Spleen (tissue), 11 donors: ENCODE data around the gene ATP6V0C. TPM values are rescaled to one million over a fixed set of nuclear protein-coding genes. Genes with fewer than 3 reads are reported as not detected.

ENCODE experiments used
- DNase-seq: peaks from one replicate; pipeline ENCODE4 v3.0.0-alpha.2; 2020
- H3K27ac ChIP-seq, 8 donors: fragments of 200-600 bp; sonication (generic) in 7 of 8; 1 replicate in 4 of 8; 2 replicates in 4 of 8; pipeline versions ENCODE4 v1.5.0 to v1.8.0; 2016 to 2021; ENCODE audit warnings: inconsistent platforms in 4 of 8, mild to moderate bottlenecking in 4 of 8, moderate library complexity in 1 of 8
- H3K27me3 ChIP-seq, 7 donors: fragments of 200-600 bp; sonication (generic) in 6 of 7; replicated peaks in 1 of 7; 1 replicate in 4 of 7; 2 replicates in 3 of 7; pipeline versions ENCODE4 v1.5.0 to v1.8.0; 2016 to 2021; ENCODE audit warnings: inconsistent platforms in 3 of 7, mild to moderate bottlenecking in 1 of 7
- H3K36me3 ChIP-seq, 6 donors: fragments of 200-600 bp; sonication (generic) in 5 of 6; 1 replicate in 4 of 6; 2 replicates in 2 of 6; pipeline versions ENCODE4 v1.5.0 to v1.8.0; 2016 to 2021; ENCODE audit warnings: inconsistent platforms in 2 of 6
- H3K4me1 ChIP-seq, 6 donors: fragments of 200-600 bp; sonication (generic) in 5 of 6; 1 replicate in 3 of 6; 2 replicates in 3 of 6; pipeline versions ENCODE4 v1.5.0 to v1.8.0; 2016 to 2021; ENCODE audit warnings: inconsistent platforms in 3 of 6
- H3K4me3 ChIP-seq, 8 donors: fragments of 200-600 bp; sonication (generic) in 7 of 8; 1 replicate in 4 of 8; 2 replicates in 4 of 8; pipeline versions ENCODE4 v1.5.0 to v1.8.0; 2016 to 2021; ENCODE audit warnings: inconsistent platforms in 4 of 8, mild to moderate bottlenecking in 4 of 8, moderate library complexity in 2 of 8
- H3K9me3 ChIP-seq, 8 donors: fragments of 200-600 bp; sonication (generic) in 7 of 8; 1 replicate in 4 of 8; 2 replicates in 4 of 8; pipeline versions ENCODE4 v1.5.0 to v1.8.0; 2016 to 2021; ENCODE audit warnings: inconsistent platforms in 4 of 8
- POLR2A ChIP-seq, 3 donors: fragments of 450-650 bp; IDR thresholded peaks; one replicate each; pipeline ENCODE4 v1.5.1; 2017; ENCODE audit warnings: antibody characterized with exemption in 3 of 3, mild to moderate bottlenecking in 1 of 3
- POLR2AphosphoS5 ChIP-seq, 3 donors: sonication (generic); formaldehyde crosslinking; IDR thresholded peaks; one replicate each; pipeline ENCODE4 v1.5.1; 2017; ENCODE audit warnings: antibody characterized with exemption in 3 of 3
- WGBS, 5 donors: extraction: QIAGEN DNeasy Blood & Tissue Kit in 3 of 5; methylation state at CpG; one replicate each; pipeline versions ENCODE4 v1.1.5 to v1.1.7; 2013 to 2018; 5-methylcytosine and 5-hydroxymethylcytosine counted together
- intact Hi-C: fragments of 100-400 bp; cut with DNase I; formaldehyde crosslinking; loops from one replicate; pipeline ENCODE4 v1.15.0; 2023; ENCODE audit warnings: low total_unique reads
- polyA plus RNA-seq, 3 donors: library from polyadenylated mRNA; stranded (reverse); fragments of 200-250 nt; gene quantifications; one replicate each; pipeline ENCODE4 v1.2.1, GENCODE V29; 2013
- total RNA-seq, 7 donors: library from RNA; depleted of rRNA in 3 of 7; stranded (reverse); fragments of >200 nt in 3 of 7; fragmentation: NEBNext Ultra II Directional in 4 of 7; extraction: Animal tissue kit (Norgen Biotek cat#: 25700) in 4 of 7; gene quantifications; one replicate each; pipeline versions ENCODE4 v1.1.0 to v1.2.1, GENCODE V29; 2016 to 2021
- TF ChIP-seq, protein P1 (sequence below), 11 experiments: fragments of 200-600 bp in 7 of 11; fragments of 450-650 bp in 4 of 11; sonication (generic) in 4 of 11; IDR thresholded peaks in 8 of 11; conservative IDR thresholded peaks in 3 of 11; 1 replicate in 7 of 11; 2 replicates in 4 of 11; pipeline versions ENCODE4 v1.4.0 to v1.8.0; 2016 to 2021; ENCODE audit warnings: antibody characterized with exemption in 11 of 11, inconsistent platforms in 4 of 11, mild to moderate bottlenecking in 1 of 11
- donor health status: healthy with polysubstance abuse.
- donor health status: DM: no; HTN: no; CAD: no; lungs with moderate emphysema.
- donor health status: DM: no; HTN: no; CAD: no.
- donor health status: Bipolar disorder and iron deficiency.
- donor health status: healthy.
- donor health status: DM: no; HTN: no; CAD: no.
- donor health status: DM: yes; HTN: yes; CAD: no.

Gene ATP6V0C
- total and polyA plus RNA-seq, 10 donors, result 64.5 to 199 (median 112) TPM

- TF ChIP-seq POLR2A (IDR thresholded peaks at IDR 0.05), result no peak
- no peak for TF ChIP-seq POLR2AphosphoS5 (IDR thresholded peaks at IDR 0.05)
- 1 to 3% (median 2%) methylated on average over 11 to 59 of the region's 59 CpGs for WGBS, 5 donors
- H3K9me3 ChIP-seq, result no peaks in the 10 kb centered on the region
- no peaks in the 10 kb centered on the region for H3K36me3 ChIP-seq
- H3K4me1 ChIP-seq, result peaks cover 20 to 88% (median 75%) of the 10 kb centered on the region in 6 donors
- H3K27me3 ChIP-seq, result peaks cover 0 to 83% (median 65%) of the 10 kb centered on the region in 7 donors
- DNase-seq, result no peak
- intact Hi-C loops, result no loop called here
- H3K27ac ChIP-seq, result no peak within 1 kb of the TSS
- peak within 1 kb of the TSS in 4 of 8 donors; percentile 10 to 55 (median 20) for H3K4me3 ChIP-seq
Observed at GRCh38 chr16:2471016-2471652, 42.6 kb upstream of the ATP6V0C start, which contains the start of gene NTN3. Gene NTN3 (plus strand): TSS chr16:2471297. CDS start chr16:2471702, 405 bp downstream.

DNA sequence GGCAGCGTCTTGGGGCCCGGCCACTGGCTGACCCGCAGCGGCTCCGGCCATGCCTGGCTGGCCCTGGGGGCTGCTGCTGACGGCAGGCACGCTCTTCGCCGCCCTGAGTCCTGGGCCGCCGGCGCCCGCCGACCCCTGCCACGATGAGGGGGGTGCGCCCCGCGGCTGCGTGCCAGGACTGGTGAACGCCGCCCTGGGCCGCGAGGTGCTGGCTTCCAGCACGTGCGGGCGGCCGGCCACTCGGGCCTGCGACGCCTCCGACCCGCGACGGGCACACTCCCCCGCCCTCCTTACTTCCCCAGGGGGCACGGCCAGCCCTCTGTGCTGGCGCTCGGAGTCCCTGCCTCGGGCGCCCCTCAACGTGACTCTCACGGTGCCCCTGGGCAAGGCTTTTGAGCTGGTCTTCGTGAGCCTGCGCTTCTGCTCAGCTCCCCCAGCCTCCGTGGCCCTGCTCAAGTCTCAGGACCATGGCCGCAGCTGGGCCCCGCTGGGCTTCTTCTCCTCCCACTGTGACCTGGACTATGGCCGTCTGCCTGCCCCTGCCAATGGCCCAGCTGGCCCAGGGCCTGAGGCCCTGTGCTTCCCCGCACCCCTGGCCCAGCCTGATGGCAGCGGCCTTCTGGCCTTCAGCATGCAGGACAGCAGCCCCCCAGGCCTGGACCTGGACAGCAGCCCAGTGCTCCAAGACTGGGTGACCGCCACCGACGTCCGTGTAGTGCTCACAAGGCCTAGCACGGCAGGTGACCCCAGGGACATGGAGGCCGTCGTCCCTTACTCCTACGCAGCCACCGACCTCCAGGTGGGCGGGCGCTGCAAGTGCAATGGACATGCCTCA is 41.9 kb upstream of the ATP6V0C start:
- WGBS, 5 donors, result 10 to 54% (median 34%) methylated on average over 23 to 61 of the region's 61 CpGs
- H3K27me3 ChIP-seq, result peaks cover 0 to 76% (median 65%) of the 10 kb centered on the region in 7 donors
- no peaks in the 10 kb centered on the region for H3K36me3 ChIP-seq
- no peak for DNase-seq
- no peaks in the 10 kb centered on the region for H3K9me3 ChIP-seq
- intact Hi-C loops, result no loop called here
- TF ChIP-seq POLR2A (IDR thresholded peaks at IDR 0.05) (no peak), POLR2AphosphoS5 (IDR thresholded peaks at IDR 0.05) (peak in 1 of 3 donors; percentile 36)
- TF ChIP-seq, protein P1, sequence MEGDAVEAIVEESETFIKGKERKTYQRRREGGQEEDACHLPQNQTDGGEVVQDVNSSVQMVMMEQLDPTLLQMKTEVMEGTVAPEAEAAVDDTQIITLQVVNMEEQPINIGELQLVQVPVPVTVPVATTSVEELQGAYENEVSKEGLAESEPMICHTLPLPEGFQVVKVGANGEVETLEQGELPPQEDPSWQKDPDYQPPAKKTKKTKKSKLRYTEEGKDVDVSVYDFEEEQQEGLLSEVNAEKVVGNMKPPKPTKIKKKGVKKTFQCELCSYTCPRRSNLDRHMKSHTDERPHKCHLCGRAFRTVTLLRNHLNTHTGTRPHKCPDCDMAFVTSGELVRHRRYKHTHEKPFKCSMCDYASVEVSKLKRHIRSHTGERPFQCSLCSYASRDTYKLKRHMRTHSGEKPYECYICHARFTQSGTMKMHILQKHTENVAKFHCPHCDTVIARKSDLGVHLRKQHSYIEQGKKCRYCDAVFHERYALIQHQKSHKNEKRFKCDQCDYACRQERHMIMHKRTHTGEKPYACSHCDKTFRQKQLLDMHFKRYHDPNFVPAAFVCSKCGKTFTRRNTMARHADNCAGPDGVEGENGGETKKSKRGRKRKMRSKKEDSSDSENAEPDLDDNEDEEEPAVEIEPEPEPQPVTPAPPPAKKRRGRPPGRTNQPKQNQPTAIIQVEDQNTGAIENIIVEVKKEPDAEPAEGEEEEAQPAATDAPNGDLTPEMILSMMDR (IDR thresholded peaks at IDR 0.05 in 8 of 11, conservative IDR thresholded peaks at IDR 0.05 in 3 of 11), result no peak
- H3K4me3 ChIP-seq, result peak overlapping the region in 4 of 8 donors; percentile 10 to 55 (median 20)
- H3K27ac ChIP-seq, result no peak overlapping the region
- H3K4me1 ChIP-seq, result peaks cover 20 to 95% (median 77%) of the 10 kb centered on the region in 6 donors

GRCh38 chr16:2472488-2472864 is 41.3 kb upstream of the ATP6V0C start:
- peaks cover 20 to 91% (median 72%) of the 10 kb centered on the region in 6 donors for H3K4me1 ChIP-seq
- H3K27ac ChIP-seq, result no peak overlapping the region
- WGBS, 5 donors, result 60 to 95% (median 94%) methylated on average over 1 to 27 of the region's 27 CpGs
- H3K36me3 ChIP-seq, result no peaks in the 10 kb centered on the region
- H3K4me3 ChIP-seq, result peak overlapping the region in 1 of 8 donors; percentile 55
- peaks cover 0 to 70% (median 62%) of the 10 kb centered on the region in 7 donors for H3K27me3 ChIP-seq
- no peak for DNase-seq
- TF ChIP-seq POLR2AphosphoS5 (IDR thresholded peaks at IDR 0.05), result no peak
- no peaks in the 10 kb centered on the region for H3K9me3 ChIP-seq
- intact Hi-C loops, result no loop called here

DNA sequence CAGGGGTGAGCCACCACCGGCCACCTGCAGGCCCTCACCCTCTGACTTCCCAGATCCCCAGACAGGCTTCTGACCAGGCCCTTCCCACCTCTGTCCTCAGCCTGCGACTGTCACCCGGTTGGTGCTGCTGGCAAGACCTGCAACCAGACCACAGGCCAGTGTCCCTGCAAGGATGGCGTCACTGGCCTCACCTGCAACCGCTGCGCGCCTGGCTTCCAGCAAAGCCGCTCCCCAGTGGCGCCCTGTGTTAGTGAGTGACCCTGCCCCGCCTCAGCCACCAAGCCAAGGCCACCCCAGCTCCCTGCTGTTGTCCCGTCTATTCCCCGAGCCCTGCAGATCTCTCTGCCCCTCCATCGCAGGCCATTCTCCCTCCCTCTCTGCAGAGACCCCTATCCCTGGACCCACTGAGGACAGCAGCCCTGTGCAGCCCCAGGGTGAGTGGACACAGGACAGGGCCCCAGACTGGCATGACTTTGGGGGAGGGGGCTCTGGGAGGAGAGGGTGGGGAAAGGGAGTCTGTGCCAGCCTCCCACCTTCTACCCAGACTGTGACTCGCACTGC is 40.8 kb upstream of the ATP6V0C start:
- WGBS, 5 donors, result 74 to 88% (median 84%) methylated on average over 6 to 14 of the region's 14 CpGs
- no peak overlapping the region for H3K27ac ChIP-seq
- H3K4me3 ChIP-seq, result peak overlapping the region in 2 of 8 donors; percentile 74 to 93
- intact Hi-C loops, result no loop called here
- peaks cover 19 to 87% (median 67%) of the 10 kb centered on the region in 6 donors for H3K4me1 ChIP-seq
- no peaks in the 10 kb centered on the region for H3K9me3 ChIP-seq
- H3K27me3 ChIP-seq, result peaks cover 0 to 65% (median 57%) of the 10 kb centered on the region in 7 donors
- H3K36me3 ChIP-seq, result no peaks in the 10 kb centered on the region
- TF ChIP-seq POLR2AphosphoS5 (IDR thresholded peaks at IDR 0.05) (no peak), POLR2A (IDR thresholded peaks at IDR 0.05) (no peak)
- TF ChIP-seq, protein P1 (IDR thresholded peaks at IDR 0.05 in 8 of 11, conservative IDR thresholded peaks at IDR 0.05 in 3 of 11), result no peak
- DNase-seq, result no peak
